Hematopoietic multipotent progenitor cell treated with erythropoietin and hydrocortisone succinate and interleukin-3 and kit ligand, for 6 days (in vitro differentiated cells): ENCODE data around the gene SDK1.
"Not testable (repeated sequence)": the region's sequence is repeated elsewhere in the genome, so short reads cannot be mapped to it uniquely, and the experiment has no call there.

Source experiments
- DNase-seq: peaks from one replicate; pipeline ENCODE4 v3.0.0-alpha.2; 2015

SDK1 gene

DNA sequence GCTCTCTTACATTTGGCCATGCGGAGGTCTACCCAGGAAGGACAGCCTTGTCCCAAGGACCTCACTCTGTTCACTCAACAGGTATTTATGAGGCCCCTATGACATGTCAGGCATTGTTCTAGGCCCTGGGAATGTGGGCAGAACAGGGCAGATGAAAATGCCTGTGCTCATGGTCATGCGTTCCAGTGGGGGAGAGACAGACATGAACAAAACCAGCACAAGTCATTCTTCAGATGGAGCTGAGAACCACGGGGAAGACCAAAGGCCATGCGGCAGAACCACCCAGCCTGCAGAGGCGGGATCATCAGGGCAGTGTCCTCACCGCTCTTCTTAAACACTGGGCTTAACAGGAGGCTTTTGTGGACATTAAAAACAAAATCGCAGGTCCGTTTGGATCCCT is 636.1 kb downstream of the SDK1 start:
- DNase-seq: no peak

DNA sequence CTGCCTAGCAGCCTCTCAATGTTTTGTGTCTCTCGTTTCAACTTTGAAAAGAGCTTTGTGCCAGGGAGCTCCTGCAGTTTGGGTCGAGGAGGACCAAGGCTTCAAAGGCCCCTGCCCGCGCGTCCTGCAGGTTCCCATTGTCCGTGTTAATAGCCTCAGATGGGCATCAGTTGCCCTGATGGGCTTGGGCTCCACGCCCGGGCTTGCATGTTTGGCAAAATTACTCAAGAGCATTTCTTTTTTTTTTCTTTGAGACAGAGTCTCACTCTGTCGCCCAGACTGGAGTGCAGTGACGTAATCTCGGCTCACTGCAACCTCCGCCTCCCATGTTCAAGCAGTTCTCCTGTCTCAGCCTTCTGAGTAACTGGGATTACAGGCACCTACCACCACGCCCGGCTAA is 636.6 kb downstream of the SDK1 start:
- DNase-seq: no peak

DNA sequence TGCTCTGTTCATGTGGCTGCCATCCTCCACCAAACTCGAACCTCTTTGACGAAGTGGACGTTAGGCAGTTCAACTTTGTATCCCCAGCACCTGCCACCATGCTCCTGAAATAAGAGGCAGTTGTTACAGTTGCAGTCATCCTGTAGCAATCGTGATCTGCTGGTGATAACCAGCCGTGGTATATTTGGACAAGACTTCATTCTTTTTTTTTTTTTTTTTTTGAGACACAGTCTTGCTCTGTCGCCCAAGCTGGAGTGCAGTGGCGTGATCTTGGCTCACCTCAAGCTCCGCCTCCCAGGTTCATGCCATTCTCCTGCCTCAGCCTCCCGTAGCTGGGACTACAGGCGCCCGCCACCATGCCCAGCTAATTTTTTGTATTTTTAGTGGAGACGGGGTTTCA is 640.7 kb downstream of the SDK1 start:
- DNase-seq: not testable (repeated sequence)

DNA sequence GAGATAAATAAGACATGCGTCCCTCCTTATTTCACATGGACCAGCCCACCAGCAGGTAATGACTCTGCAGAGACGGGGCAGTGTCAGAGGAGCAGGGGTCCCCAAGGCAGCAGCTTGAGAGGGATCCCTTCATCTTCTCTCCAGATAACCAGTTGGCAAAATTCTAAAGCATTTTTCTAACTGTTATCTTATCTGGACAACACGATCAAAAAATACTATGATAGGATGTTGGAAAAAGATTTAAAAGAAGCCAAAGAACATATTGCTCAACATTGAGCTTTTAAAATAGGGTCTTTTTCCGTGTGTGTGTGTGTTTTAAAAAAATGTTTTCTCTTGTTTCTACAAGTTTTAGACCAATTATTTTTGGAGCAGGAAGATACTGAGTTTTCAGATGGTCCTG is 641.2 kb downstream of the SDK1 start:
- DNase-seq: no peak

DNA sequence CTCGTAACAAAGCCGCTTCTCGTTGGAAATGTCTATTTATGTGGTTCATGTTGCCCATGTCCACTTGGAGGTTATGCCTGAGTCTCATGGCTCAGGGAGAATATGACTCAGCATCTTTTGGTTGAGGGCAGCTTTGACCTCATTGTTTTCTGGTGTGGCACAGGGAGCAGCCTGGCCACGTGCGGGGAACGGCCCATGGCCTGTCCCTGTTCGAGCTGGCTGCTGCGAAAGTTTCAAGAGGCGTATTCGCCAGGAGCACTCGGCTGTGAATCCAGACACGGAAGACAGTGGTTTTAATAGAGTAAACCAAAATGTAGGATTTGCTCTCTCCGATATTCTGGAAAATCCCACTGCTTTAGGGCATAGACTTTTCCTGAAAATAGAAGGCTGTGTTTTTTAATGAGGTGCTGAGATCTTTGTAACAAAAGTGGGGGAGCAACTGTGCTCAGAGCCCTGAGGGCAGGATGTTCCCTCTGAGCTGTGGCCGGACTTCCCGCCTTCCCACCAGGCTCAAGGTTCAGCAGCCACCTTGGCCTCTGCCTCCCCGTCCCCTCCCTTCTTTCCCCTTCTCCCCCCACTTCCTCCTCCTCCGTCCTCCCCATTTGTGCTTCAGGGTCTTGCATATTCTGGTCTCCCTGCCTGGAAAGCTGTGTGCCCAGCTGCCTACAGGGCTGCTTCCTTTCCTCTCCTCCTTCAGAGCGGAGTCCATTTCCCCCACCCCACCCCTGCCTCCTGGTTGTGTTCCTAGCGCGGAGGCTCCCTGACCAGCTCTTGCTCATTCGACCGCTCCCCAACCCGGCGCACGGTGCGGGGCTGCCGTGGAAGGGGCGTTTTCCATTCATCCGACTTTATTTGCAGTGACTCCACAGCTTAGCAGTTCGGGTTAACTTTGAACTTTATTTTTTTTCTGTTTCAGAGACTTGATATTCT is 642.0 kb downstream of the SDK1 start:
- no peak for DNase-seq

DNA sequence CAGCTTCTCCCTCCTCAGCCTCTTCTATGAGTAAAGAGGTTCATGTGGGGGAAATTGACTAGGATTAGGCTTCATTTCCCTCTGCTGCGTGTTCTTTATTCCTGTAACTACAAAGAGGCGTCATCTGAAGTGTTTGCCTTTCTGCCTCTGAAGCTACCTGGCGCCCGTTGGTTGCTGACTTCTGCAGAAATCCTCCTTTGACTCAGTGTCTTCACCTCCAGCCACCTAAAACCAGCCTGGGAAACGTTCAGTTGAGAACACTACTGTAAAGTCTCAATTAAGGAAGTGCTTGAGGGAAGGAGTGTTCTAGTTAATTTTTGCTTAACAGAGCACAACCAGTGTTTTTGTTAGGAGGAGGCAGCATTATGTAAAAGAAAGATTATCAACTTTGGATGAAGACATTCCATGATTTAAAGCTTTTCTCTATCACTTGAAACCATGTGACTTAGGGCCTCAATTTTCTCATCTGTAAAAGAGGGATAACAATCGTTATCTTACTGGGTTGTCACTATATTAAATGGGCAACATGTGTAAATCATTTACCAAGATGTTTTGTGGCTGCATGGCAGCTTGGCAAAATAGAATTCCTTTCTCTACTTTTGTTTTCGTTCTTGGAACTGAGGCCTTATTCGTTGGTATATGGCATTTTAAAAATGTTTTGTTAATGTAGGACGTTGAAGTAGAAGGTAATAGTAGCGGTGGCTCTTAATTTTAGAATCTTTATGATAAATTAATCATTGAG is 642.9 kb downstream of the SDK1 start:
- DNase-seq: no peak

DNA sequence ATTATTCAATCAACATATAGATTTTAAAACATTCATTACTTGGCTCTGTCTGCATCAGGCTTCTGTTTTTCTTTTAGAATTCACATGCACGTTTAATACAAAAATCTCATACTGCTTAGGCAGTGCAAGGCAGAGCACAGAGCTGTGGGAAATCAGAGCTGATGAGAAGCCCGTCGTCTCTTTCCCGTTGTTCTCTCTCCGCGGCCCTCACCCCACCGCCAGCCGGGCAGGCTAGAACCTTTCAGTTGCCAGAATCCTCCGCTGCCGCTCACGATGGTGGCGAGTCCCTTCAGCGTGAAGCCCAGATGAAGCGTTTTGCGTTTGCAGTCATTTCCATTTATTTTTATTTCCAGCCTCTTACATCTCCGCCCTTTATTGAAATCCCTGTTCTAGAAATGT is 648.2 kb downstream of the SDK1 start:
- DNase-seq: no peak

DNA sequence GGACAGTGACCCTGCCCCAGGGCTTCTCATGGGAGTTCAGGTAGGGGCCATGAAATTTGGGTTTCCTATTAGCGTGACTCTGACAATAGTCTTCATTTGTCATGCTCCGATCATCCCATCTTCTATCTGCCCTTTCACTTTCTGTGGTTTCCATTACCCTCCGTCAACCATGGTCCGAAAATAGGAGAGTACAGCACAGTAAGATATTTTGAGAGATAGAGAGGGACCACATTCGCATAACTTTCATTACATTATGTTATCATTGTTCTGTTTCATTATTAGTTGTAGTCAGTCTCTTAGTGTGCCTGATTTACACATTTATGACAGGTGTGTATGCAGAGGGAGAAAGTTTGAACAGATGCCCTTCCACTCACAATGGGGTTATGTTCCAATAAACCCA is 649.2 kb downstream of the SDK1 start:
- no peak for DNase-seq

DNA sequence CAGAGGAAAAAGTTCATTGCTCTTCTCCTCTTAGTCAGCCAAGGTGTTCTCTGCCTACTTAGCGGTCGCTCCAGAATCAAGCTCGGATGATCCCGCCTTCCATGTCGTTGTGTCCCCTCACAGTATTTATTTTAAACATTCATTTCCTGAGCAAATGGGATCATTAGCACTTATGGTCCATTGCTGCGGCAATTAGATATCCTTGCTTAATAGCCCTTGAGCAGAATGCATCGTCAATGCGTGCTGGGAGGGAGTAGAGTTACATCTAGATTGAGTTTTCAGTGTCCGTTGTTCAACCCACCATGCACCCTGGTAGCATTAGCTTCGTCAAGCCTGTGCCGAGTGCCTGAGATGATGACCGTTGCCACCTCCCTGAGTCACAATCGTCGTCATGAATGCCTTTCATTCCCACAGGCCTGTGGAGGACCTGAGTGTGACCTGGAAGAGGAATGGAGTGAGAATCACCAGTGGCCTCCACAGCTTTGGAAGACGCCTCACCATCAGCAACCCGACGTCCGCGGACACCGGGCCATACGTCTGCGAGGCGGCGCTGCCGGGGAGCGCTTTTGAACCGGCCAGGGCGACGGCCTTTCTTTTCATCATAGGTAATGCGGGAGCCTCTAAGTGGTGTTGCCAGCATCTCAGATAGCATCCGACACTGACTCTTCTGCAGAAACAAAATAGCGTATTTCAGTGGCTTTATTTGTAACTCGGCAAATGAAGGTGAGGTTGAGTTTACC is 650.4 kb downstream of the SDK1 start:
- DNase-seq: no peak

DNA sequence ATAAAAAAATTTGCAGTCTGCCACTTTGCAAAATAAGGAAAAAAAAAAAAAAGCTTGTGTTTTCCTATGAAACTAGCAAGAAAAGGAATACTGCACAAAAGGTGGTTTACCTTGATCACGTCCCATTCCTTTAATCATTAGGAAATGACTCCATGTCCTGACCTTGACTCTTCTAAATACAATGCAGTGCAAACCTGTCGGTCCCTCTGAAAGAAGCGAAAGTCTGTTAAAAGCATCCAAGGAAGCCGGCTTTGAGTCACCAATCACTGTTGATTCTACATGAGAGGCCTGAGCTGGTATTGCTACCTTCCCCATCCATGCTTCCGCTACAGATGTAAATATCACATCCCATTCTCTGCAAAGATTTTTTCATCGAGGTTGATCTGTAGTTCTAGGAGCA is 652.1 kb downstream of the SDK1 start:
- DNase-seq: no peak

DNA sequence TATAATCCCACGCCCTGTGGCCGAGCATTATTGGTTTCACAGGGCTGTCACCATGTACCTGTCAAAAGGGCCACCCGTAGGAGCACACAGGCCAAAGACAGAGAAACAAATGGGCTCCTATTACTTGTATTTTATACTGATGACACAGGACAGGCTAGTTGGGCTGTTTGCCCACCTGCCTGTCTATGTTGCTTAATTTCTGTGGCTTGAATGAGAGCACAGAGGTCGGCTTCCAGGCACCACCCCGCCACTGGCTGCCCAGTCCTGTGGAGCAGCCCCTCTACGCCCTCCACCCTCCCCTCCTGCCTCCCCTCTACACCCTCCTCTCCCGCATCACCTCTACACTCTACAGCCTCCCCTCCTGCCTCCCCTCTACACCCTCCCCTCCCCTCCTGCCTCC is 652.9 kb downstream of the SDK1 start:
- no peak for DNase-seq

DNA sequence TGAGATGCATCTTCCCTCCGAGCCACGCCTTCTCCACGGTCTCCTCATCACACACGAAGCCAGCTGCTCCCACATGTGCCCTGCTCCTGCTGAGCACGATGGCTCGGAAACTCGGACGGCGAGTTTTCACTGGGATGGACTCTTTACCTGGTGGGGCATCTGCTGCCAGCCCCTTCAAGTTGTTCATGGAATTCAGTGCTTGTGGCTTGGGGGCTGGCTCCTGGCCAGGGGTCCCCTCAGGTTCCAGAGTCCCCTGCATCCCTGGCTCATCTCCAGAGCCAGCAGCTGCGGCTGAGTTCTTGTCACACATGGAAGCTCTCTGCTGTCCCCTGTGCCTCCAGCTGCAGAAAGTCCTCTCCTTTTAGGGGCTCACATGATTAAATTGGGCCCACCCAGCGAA is 654.0 kb downstream of the SDK1 start:
- no peak for DNase-seq

DNA sequence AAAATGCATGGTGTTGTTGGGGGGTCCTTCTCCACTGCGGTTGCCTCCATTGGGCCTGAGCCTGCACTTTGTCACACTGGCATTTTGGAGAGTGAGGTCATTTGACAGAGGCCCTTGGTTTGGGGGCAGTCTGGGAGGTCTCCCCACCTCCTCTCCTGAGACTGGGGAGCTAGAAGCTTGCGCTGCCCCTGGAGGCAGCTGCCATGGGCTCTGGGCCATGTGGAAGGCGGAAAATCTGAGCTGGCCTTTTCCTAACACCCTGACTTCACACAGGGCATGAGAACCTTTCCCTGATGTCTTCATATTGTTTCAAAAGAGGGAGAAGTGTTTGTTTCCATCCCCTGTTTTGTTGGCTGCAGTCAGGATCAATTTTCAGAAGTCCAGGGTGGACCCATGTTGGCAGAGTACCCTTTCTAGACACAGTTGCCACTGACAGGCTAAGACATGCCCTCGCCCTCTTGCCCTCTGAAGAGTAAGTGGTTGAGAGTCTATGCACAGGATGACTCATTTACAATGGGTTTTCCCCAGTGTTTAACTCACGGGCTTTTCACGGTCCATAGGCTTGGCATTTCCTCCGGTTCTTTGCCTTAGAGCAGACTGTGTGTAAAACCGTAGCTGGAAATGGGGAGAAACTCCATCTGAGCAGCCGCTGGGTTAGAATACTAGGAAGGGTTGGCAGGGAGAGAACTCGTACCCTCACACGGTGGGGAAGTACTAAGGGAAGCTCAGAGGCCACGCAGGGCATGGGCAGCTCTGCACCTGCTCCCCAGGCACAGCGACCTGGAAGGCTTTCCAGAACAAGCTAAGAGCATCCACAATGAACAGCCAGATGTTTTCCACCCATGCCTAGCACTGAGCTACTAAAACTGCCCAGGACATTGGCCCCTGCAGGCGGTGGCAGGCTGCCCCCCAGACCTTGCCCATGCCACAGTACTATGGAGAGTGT is 655.0 kb downstream of the SDK1 start:
- DNase-seq: no peak

DNA sequence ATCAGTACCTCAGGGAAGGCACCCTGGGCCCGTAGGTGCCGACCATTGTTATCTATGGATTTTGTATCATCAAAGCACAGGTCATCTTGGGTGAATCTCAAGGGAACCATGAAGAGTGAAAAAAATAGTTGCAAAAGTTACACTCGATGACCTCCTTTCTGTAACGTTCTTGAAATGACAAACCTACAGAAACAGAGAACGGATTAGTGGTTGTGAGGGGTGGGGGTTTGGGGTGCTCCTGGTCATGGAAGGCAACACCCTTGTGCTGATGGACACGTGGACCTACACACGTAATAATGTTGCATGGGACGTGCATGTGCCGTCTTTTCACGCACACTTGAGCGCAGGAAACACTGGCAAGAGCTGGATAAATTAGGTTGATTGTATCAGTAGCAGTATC is 655.9 kb downstream of the SDK1 start:
- DNase-seq: no peak

DNA sequence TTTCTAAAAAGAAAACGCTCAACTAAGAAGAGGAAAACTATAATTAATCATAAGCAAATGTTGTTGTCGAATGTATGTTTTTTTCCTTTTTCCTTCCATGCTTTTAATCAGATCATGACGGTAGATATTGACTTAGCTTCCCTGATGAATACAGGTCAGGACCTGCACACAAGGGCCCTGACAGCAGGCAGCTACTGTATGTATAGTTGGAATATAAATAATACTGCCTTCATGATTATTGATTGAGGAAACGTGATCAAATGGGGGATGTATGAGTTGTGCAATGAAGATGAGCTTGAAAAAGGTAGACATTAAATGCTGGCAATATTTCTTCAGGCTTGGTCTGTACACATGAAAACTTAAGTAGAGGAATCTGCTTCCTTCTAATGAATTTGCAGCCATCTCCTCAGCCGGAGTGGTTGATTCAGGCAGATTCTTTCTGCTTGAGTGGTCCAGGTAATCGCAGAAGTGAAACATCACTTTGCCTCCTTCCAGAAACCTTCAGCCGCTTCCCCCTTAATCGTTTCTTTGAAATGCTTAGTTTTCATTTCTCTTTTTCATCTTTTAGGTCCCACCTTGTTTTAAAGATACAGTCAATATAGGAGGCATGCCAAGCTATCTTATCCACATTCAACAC is 656.5 kb downstream of the SDK1 start:
- DNase-seq: no peak

DNA sequence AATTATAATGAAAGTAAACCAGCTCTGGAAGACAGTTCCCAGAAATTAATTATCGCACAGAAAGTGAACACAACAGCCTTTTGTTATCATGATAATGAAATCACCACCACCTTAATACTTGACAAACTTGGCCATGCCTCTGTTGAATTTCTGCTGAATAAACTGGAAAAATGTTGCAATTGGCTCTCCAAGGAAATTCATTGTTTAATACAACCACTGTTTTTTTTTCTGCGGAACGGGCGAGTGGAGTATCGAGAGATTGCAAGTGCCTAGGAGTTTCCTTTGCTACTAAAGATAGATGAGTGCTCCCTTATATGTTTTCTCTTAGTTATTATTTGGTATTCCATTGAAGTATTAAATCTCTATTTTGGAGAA is 657.0 kb downstream of the SDK1 start:
- no peak for DNase-seq

DNA sequence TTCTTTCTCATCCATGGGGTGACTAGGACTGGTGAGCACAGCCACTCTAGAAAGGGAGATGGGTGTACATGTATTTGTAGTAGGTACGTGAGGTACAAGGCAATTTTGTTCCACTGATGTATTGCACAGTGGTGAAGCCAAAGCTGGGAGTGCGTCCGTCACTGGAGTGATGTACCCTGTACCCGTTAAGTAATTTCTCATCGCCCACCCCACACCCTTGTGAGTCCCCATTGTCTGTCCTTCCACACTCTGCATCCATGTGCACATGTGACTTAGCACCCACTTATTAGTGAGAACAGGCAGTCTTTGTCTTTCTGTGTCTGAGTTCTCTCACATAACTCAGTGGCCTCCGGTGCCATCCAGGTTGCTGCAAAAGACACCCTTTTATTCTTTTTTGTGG is 658.3 kb downstream of the SDK1 start:
- no peak for DNase-seq

DNA sequence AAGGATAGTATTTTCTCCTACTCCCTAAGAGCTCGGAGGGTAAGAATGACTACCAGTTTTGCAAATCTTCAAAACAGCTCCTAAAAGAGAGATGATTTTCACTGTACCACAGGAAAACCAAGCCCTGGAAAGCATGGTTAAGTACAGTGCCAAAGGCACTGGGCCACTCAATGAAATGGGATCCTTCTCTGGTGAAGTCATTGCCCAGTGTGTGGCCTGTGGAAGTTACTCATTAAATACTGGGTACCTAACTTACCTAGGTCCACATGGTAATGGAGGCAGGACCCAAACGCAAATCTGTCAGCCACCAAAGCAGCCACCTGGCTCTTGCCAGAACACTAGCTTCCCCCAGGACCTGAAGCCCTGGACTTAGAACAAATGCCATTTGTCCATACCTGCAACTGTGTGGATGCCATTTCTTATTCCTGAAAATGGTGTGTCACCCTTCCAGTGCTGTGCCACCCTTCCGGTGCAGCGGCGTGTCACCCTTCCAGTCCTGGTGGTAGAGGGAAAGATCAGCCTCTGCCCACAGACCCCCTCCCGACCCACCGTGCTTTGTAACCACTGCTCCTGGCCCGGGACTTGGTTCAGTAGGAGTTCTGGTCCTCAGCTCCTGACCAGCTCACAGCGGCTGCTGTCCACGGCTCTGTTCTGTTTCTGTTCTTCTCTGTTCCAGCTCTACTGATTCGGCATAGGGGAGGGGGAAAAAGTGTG is 659.2 kb downstream of the SDK1 start:
- DNase-seq: no peak

DNA sequence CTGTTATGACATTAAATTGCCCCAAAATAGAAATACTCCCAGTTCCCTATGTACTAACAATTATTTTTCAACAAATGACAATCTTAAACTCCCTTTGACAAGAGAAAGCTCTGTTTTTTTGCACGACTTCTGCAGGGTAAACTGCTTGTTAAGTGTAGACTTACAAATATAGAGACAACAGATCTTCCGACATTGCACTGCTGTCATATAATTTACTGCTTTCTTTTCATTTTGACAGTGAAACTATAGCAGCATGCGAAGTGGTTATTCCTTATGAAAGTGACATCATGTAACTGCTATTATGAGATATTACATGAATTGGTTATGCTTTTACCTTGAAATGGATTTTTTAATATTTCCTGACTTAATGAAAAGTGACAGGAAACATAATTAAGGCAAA is 659.9 kb downstream of the SDK1 start:
- DNase-seq: no peak

DNA sequence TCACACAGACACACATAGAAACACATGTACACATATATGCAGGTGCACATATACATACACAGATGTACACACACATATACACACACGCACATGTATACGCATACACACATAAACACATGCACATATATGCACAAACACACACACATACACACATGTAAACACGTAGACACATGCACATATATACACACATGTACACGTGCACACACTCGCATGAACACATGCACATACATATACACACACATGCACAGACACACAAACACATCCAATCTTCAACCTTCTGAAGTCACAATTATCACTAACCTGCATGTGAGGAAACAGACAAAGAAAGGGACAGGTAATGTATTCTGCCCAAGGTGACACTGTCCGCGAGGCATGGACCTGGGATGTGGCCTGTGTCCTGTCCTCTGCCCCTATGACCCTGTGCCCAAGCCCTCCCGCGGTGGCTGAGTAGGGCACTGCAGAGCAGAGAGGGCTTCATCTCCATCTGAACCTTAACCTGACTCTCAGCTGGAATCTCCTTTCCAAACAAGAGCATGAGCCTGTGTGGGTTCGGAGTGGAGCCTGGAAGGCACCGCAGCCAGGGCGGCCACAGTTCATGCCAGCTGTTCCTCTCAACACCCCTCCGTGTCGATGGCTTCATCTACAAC is 660.9 kb downstream of the SDK1 start:
- no peak for DNase-seq

DNA sequence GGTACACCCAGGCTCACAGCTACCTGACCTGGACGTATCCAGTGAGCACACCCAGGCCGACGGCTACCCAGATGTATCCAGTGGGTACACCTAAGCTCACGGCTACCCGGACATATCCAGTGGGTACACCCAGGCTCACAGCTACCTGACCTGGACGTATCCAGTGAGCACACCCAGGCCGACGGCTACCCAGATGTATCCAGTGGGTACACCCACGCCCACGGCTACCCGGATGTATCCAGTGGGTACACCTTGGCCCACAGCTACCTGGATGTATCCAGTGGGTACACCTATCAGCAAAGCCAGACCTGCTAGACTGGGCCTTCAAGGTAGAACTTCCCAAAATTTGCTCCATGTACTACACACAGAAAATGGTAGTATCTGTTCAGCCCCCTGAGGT is 662.7 kb downstream of the SDK1 start:
- DNase-seq: not testable (repeated sequence)
